Body of pancreas (tissue), 4 donors: ENCODE results near the gene KLB. TPM values are rescaled to one million over a fixed set of nuclear protein-coding genes. Genes with fewer than 3 reads are reported as not detected.

Experiments used
- ATAC-seq: fragments of 150-250 bp; one replicate; pipeline ENCODE4 v1.9.1; 2016
- DNase-seq, 4 donors: peaks; one replicate each; pipeline ENCODE4 v3.0.0-alpha.2; 2019
- H3K27ac ChIP-seq, 4 donors: fragments of 200-600 bp; sonication (generic); 1 replicate in 3 of 4; 2 replicates in 1 of 4; pipeline versions ENCODE4 v1.5.1 to v1.6.1; 2016 to 2019; ENCODE audit warnings: mild to moderate bottlenecking in 1 of 4, mixed read lengths in 1 of 4, moderate library complexity in 1 of 4
- H3K27me3 ChIP-seq, 2 donors: fragments of 200-600 bp; sonication (generic); one replicate each; pipeline ENCODE4 v1.6.0; 2016; ENCODE audit warnings: mild to moderate bottlenecking in 1 of 2
- H3K36me3 ChIP-seq, 2 donors: fragments of 200-600 bp; sonication (generic); replicated peaks in 1 of 2; 2 replicates each; pipeline ENCODE4 v1.5.1; 2016; ENCODE audit warnings: low read depth in 2 of 2; ENCODE audit not compliant: insufficient read depth in 1 of 2
- H3K4me1 ChIP-seq: fragments of 200-600 bp; sonication (generic); one replicate; pipeline ENCODE4 v1.6.0; 2016
- H3K4me3 ChIP-seq, 2 donors: fragments of 200-600 bp; sonication (generic); 1 replicate in 1 of 2; 2 replicates in 1 of 2; pipeline ENCODE4 v1.5.1; 2016 to 2019
- H3K9me3 ChIP-seq, 3 donors: fragments of 200-600 bp; sonication (generic); 1 replicate in 2 of 3; 2 replicates in 1 of 3; pipeline ENCODE4 v1.5.1; 2016
- CTCF ChIP-seq, 7 experiments: fragments of 450-650 bp in 4 of 7; fragments of 200-600 bp in 3 of 7; sonication (generic) in 3 of 7; IDR thresholded peaks; one replicate each; pipeline ENCODE4 v1.5.1; 2016 to 2019; ENCODE audit warnings: antibody characterized with exemption in 7 of 7
- POLR2A ChIP-seq, 3 donors: fragments of 450-650 bp; IDR thresholded peaks; one replicate each; pipeline ENCODE4 v1.6.1; 2016; ENCODE audit warnings: antibody characterized with exemption in 3 of 3, mild to moderate bottlenecking in 2 of 3
- WGBS, 2 donors: methylation state at CpG; one replicate each; pipeline ENCODE4 v1.1.5; 2017; 5-methylcytosine and 5-hydroxymethylcytosine counted together
- intact Hi-C: fragments of 100-400 bp; cut with DNase I; formaldehyde crosslinking; loops from one replicate; pipeline ENCODE4 v1.15.1; 2023
- total RNA-seq, 2 donors: library from RNA; depleted of rRNA; stranded (reverse); fragments of >200 nt; gene quantifications; one replicate each; pipeline ENCODE4 v1.1.0, GENCODE V29; 2016

The KLB gene
- total RNA-seq, 2 donors from 2014 or later, result 2.1 to 3.6 TPM

DNA sequence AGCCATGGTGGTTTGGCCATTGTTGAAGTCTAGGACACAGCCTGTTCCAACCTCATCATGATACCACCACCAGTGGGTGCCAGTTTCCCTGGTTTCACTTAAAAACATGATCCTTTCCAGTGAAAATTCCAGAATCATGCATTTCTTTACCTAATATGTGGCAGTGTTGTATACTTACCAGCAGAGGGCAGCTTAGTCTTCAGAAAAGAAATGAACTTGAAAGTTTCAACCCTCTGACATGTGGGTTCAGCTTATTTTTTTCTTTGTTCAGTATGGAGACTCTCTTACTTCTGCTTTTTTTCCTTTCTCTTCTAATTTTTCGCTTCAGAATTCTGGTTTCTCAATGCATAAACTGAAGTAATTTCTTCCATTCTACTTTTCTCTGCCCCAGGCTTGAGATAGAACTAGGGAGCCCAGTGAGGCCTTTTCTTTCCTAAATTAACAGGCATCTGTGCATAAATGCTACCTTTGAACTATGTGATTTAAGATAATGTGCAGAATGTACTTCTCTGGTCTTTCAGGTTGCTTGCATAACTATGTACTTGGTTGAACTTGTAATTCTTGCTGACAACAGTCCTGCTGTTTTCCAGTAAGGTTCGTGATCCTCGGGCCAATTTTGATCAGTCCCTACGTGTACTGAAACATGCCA, 62.8 kb downstream of the KLB start:
- DNase-seq, result peak; percentile 49 to 71 (median 56)
- no peaks in the 10 kb centered on the region for H3K27me3 ChIP-seq
- no peaks in the 10 kb centered on the region for H3K9me3 ChIP-seq
- TF ChIP-seq CTCF (IDR thresholded peaks at IDR 0.05) (peak; percentile 35 to 88 (median 86)), POLR2A (IDR thresholded peaks at IDR 0.05) (no peak)
- peaks cover 5% of the 10 kb centered on the region for H3K4me1 ChIP-seq
- no peaks in the 10 kb centered on the region for H3K36me3 ChIP-seq
- H3K4me3 ChIP-seq, result no peak overlapping the region
- 50 to 73% methylated on average over 4 of the region's 4 CpGs for WGBS, 2 donors
- intact Hi-C loops, result loop anchor here (10.0 kb wide), 1 partner anchor 505 kb away; the partner anchor contains the start of gene PDS5A
- peak overlapping the region in 3 of 4 donors; percentile 22 to 50 (median 27) for H3K27ac ChIP-seq
- ATAC-seq, result peak; percentile 90

GRCh38 chr4:39470402-39470801, 63.7 kb downstream of the KLB start:
- no peak for TF ChIP-seq CTCF (IDR thresholded peaks at IDR 0.05)
- WGBS, 2 donors, result 91 to 100% methylated on average over 1 of the region's 1 CpG
- H3K4me1 ChIP-seq, result peaks cover 5% of the 10 kb centered on the region
- no peak overlapping the region for H3K4me3 ChIP-seq
- ATAC-seq (no peak), DNase-seq (no peak)
- no peak overlapping the region for H3K27ac ChIP-seq
- H3K27me3 ChIP-seq, result no peaks in the 10 kb centered on the region
- intact Hi-C loops, result loop anchor here (10.0 kb wide), 1 partner anchor 504 kb away; the partner anchor contains the start of gene PDS5A
- no peaks in the 10 kb centered on the region for H3K9me3 ChIP-seq
- H3K36me3 ChIP-seq, result no peaks in the 10 kb centered on the region

DNA sequence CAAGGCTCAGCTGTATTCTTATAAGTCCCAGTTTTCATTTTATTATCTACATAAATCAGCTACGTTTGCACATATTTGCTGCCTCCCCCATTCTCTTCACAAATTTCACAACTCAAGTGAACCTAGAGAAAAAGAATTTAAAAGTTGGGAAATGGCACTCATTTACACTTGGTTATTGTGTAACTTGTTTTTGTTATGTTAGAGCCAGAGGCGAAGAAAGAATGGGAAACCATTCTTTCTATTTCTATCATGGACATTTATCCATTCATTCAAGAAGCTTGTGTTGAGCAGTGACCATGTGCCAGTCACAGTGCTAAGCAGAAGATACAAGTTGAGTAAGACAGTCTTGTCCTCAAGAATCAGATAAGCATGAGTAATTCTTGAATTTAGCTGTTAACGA, 65.7 kb downstream of the KLB start:
- no peak for ATAC-seq
- intact Hi-C loops, result loop anchor here (10.0 kb wide), 1 partner anchor 502 kb away; the partner anchor contains the start of gene PDS5A
- Histone ChIP-seq H3K27me3 (no peaks in the 10 kb centered on the region), H3K27ac (no peak overlapping the region), H3K9me3 (no peaks in the 10 kb centered on the region), H3K4me1 (peaks cover 5% of the 10 kb centered on the region), H3K36me3 (no peaks in the 10 kb centered on the region), H3K4me3 (no peak overlapping the region)
- no peak for TF ChIP-seq POLR2A (IDR thresholded peaks at IDR 0.05)
- TF ChIP-seq CTCF (IDR thresholded peaks at IDR 0.05), result no peak
- DNase-seq, result no peak
- WGBS, 2 donors, result 79 to 87% methylated on average over 3 of the region's 3 CpGs

DNA sequence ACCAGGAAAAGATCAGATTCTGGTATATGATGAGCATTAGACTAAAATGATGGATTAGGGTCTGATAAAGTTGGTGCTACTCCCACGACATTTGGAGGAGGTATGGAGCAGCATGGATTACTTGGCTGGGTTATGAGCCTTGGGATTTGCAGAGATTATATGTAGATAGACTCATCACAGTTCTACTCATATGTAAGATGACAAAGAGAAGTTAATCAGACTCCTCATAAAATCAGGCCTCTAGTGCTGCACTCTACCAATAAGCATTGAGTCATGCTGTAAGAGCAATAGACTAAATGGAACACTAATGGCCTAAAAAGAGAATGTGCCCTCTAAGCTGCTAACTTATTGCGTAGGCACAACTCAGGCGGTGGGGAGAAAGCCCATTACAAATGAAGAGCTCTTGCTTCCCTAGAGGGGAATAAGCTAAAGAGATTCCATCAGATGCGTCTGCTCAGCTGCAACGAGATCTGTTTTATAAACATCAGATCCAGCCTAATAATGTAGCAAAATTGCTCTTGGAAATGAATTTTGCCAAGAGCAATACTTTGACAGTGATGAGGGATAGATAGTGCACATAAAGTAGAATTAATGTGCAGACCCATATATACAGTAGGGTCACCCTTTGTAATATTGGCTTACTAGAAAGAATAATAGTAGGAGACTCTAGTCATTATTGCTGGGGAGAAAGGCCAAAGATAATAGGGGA, 69.6 kb downstream of the KLB start:
- intact Hi-C loops, result loop anchor here (10.0 kb wide), 1 partner anchor 498 kb away; the partner anchor contains the start of gene PDS5A
- DNase-seq, result no peak
- Histone ChIP-seq H3K9me3 (no peaks in the 10 kb centered on the region), H3K27me3 (no peaks in the 10 kb centered on the region), H3K36me3 (no peaks in the 10 kb centered on the region), H3K27ac (no peak overlapping the region), H3K4me1 (no peaks in the 10 kb centered on the region), H3K4me3 (no peak overlapping the region)
- TF ChIP-seq POLR2A (IDR thresholded peaks at IDR 0.05) (no peak), CTCF (IDR thresholded peaks at IDR 0.05) (no peak)
- ATAC-seq, result no peak
- 92 to 93% methylated on average over 5 of the region's 5 CpGs for WGBS, 2 donors
